Activated T-helper 17 cell treated with anti-CD3 and anti-CD28 coated beads, Interleukin-2, amount 50 U/mL, for 72 hours (primary cell): ENCODE measurements around the gene CCDC148. TPM values are rescaled to one million over a fixed set of nuclear protein-coding genes. Genes with fewer than 3 reads are reported as not detected.
"Not testable (repeated sequence)": the region's sequence is repeated elsewhere in the genome, so short reads cannot be mapped to it uniquely, and the experiment has no call there.

ENCODE experiments used
- ATAC-seq: fragments of 150-1000 bp; cut with Tn5 transposase; replicated peaks from 2 replicates; pipeline ENCODE4 v1.10.0; 2021; ENCODE audit warnings: mild to moderate bottlenecking, moderate library complexity
- H3K27ac Mint-ChIP-seq: one replicate; pipeline ENCODE4 v1.8.0; 2022; ENCODE audit warnings: mixed read lengths
- H3K27me3 Mint-ChIP-seq: one replicate; pipeline ENCODE4 v1.8.0; 2022; ENCODE audit warnings: mixed read lengths
- H3K36me3 Mint-ChIP-seq: one replicate; pipeline ENCODE4 v1.8.0; 2022; ENCODE audit warnings: low read depth, mild to moderate bottlenecking, mixed read lengths
- H3K4me1 Mint-ChIP-seq: one replicate; pipeline ENCODE4 v1.8.0; 2022; ENCODE audit warnings: mixed read lengths
- H3K4me3 Mint-ChIP-seq: one replicate; pipeline ENCODE4 v1.8.0; 2022; ENCODE audit warnings: mild to moderate bottlenecking, mixed read lengths
- H3K9me3 Mint-ChIP-seq: one replicate; pipeline ENCODE4 v1.8.0; 2022; ENCODE audit warnings: mixed read lengths
- total RNA-seq, 2 donors: library from RNA; stranded (reverse); gene quantifications; one replicate each; pipeline ENCODE4 v1.2.3, GENCODE V29; 2022

CCDC148 gene
- total RNA-seq, 2 donors from 2014 or later = 0.82 to 0.93 TPM

DNA sequence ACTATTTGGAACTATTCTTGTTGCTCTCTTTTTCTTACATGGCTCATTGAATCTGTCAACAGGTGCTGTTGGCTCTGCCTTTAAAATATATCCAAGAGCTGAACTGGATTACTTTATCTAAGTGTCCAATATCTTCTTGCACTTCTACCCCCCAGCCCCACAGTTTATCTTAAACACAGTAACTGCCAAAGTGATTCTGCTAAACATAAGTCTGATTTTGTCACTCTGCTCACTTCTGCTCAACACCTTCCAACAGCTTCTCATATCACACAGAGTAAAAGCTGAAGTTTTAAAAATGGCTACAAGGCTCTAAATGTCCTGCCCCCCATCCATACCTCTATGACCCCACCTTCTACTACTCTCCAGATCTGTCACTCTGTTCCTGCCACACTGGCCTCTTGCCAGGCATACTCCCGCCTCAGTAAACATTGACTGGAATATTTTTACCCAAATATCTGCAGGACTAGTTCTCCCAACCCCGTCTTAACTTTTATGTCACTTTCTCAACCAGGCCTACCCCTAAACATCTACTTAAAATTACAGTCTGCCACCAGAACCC is 130.7 kb downstream of the CCDC148 start:
- no peaks in the 10 kb centered on the region for H3K27me3 Mint-ChIP-seq
- no peak overlapping the region for H3K27ac Mint-ChIP-seq
- H3K4me1 Mint-ChIP-seq = no peaks in the 10 kb centered on the region
- H3K4me3 Mint-ChIP-seq = no peak overlapping the region
- H3K36me3 Mint-ChIP-seq = no peaks in the 10 kb centered on the region
- H3K9me3 Mint-ChIP-seq = no peaks in the 10 kb centered on the region
- no peak for ATAC-seq

DNA sequence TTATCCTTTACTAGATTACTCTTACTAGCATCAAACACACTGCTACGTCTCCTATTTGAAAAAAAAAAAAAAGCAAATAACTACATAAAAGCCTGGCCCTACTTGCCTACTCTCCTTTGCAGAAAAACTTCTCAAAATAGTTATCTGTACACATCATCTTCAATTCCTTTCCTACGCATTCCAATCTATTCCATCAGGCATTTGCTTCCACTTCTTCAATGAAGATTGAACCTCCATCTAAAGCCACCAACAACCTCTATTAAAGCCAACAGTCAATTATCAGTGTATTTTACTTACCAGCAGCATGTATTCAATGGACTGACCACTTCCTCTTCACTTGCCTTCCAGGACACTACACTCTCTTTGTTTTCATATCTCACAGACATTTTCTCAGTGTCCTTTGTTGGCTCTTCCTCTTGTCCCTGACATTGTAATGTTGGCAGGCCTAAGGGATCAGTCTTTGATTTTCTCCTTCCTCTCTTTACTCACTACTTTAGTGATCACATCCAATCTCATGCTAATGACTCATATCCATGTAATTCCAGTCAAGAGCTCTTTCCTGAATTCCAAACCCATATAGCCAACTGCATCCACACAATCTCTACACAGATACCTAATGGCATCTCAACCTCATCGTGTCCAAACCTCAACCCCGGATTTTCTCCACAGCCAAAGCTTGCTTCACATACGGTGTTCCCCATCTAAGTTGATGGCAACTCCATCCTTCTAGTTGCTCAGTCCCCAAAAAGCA is 131.3 kb downstream of the CCDC148 start:
- Mint-ChIP-seq H3K4me3 (no peak overlapping the region), H3K27ac (no peak overlapping the region), H3K9me3 (no peaks in the 10 kb centered on the region), H3K27me3 (no peaks in the 10 kb centered on the region), H3K4me1 (no peaks in the 10 kb centered on the region), H3K36me3 (no peaks in the 10 kb centered on the region)
- no peak for ATAC-seq

DNA sequence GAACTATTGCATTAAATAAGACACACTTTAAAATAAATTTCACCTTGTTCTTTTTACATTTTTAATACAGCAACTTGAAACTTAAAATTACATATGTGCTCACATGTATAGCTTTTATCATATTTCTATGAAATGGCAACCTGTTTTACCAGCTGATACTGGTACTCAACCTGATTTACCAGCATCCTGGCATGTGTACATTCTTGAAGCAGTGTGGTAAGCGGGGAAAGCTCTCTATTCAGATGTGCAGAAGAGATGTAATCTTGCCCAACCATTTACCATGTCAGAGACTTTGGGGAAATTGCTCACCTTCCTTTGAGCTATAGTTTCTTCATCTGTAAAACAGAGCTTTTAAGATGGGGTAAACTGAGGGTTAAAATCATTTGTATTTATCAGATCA is 133.2 kb downstream of the CCDC148 start:
- Mint-ChIP-seq H3K27ac (no peak overlapping the region), H3K9me3 (no peaks in the 10 kb centered on the region), H3K4me1 (no peaks in the 10 kb centered on the region), H3K27me3 (no peaks in the 10 kb centered on the region), H3K4me3 (no peak overlapping the region), H3K36me3 (no peaks in the 10 kb centered on the region)
- no peak for ATAC-seq

DNA sequence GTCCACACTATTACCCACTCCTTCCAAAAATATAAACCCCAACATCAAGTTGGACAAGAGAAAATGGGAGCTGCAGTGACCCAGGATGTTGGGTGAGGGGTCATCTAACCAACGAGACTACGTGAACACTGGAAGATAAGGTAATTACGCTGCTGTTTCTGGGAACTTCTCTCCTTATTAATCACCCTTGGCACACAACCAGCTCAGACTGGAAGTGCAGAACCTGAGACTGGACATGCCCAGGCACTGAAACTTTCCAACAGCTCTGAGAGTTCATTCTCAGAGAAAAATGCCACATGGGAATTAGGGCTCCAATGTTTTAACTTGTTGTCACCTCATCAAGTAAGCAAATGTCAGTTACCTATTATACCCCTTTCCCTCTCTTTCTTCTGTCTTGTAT is 135.3 kb downstream of the CCDC148 start:
- Mint-ChIP-seq H3K4me1 (no peaks in the 10 kb centered on the region), H3K27me3 (no peaks in the 10 kb centered on the region), H3K4me3 (no peak overlapping the region), H3K36me3 (no peaks in the 10 kb centered on the region), H3K9me3 (no peaks in the 10 kb centered on the region), H3K27ac (no peak overlapping the region)
- ATAC-seq = no peak

DNA sequence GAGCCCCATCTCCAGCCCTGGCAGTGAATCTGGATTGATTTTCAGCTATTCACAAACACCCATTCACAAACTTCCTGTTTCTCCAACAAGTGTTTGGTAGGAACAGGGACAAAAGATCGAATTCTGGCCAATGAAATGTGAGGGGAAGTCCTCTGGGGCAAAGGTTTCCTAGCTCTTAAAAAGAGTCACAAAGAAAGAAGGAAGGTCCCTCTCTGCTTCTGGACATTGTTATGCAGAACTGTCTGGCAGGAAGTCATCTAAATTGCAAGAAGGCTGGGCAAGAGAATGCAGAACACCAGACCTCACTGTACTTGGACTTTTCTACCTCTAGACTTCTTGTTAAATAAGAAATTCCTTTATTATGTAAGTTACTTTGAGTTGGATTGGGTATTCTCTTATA is 137.3 kb downstream of the CCDC148 start:
- no peaks in the 10 kb centered on the region for H3K4me1 Mint-ChIP-seq
- H3K27ac Mint-ChIP-seq = no peak overlapping the region
- no peaks in the 10 kb centered on the region for H3K36me3 Mint-ChIP-seq
- H3K27me3 Mint-ChIP-seq = no peaks in the 10 kb centered on the region
- no peak overlapping the region for H3K4me3 Mint-ChIP-seq
- no peaks in the 10 kb centered on the region for H3K9me3 Mint-ChIP-seq
- ATAC-seq = no peak

DNA sequence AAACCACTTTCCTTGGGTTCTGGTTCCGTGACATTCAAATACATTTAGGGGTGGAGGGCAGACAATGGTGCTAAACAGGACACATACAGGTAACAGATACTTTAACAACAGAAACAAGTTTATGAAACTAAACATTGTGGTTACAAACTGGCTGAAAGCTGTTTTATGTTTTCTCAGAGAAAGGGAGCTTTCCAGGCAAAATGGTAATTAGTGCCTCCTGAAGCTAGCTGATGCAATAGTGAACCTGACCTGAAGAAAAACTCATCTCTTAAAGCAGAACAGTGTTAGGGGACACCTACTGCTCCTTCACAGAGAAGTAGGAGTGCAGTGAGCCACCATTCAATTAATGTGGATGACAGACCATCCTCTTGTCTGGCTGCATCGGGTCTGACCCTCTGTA is 138.9 kb downstream of the CCDC148 start:
- no peaks in the 10 kb centered on the region for H3K4me1 Mint-ChIP-seq
- H3K27me3 Mint-ChIP-seq = no peaks in the 10 kb centered on the region
- no peaks in the 10 kb centered on the region for H3K9me3 Mint-ChIP-seq
- H3K36me3 Mint-ChIP-seq = no peaks in the 10 kb centered on the region
- H3K4me3 Mint-ChIP-seq = no peak overlapping the region
- ATAC-seq = no peak
- H3K27ac Mint-ChIP-seq = no peak overlapping the region

DNA sequence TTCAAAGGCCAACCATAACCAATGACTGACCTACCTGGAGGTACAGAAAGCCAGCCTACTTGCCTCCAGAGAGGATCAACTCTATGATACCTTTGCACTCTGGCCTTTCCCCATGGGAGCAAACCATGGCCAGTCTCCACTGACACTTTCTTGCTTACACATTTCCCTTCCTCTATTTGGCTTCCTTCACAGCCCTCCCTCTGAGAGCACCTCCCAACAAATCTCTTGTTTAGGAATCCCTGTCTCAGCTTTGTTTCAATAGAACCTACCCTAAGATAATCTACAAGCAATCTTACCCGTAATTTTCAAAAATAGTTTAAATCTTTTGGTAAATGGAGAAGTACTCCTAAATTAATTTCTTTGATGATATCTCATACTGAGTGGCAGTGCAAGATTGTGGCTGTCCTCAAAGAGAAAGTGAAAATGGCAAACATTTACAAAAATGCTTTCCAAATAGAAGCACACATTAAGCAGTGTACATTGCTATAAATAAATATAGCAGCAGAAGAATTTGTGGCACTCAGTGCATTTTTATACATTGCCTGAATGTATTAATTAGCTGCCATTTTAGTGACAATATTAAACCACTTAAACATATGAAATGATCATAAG is 140.6 kb downstream of the CCDC148 start:
- H3K27ac Mint-ChIP-seq = no peak overlapping the region
- no peak for ATAC-seq
- H3K36me3 Mint-ChIP-seq = no peaks in the 10 kb centered on the region
- H3K9me3 Mint-ChIP-seq = no peaks in the 10 kb centered on the region
- H3K4me3 Mint-ChIP-seq = no peak overlapping the region
- H3K4me1 Mint-ChIP-seq = no peaks in the 10 kb centered on the region
- no peaks in the 10 kb centered on the region for H3K27me3 Mint-ChIP-seq

DNA sequence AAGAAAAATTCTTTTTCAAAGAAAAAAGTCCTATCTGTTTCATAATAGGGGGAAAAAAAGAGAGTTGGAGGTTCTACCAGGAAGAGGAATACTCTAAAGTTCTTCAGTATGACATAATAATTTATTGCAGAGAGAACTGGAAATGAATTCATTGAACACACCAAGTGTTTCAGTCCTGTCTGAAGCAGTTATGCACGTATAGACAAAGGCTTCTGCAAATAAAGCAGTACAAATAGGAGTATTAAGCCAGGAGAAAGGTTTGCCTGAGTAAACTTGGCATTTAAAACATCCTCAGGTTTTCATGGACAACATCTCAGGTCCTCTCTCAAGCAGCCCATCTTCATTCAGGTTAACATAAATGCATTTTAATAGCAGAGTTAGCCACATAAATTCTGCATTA is 141.6 kb downstream of the CCDC148 start:
- Mint-ChIP-seq H3K27ac (no peak overlapping the region), H3K36me3 (no peaks in the 10 kb centered on the region), H3K9me3 (no peaks in the 10 kb centered on the region), H3K4me3 (no peak overlapping the region), H3K4me1 (no peaks in the 10 kb centered on the region), H3K27me3 (no peaks in the 10 kb centered on the region)
- no peak for ATAC-seq

DNA sequence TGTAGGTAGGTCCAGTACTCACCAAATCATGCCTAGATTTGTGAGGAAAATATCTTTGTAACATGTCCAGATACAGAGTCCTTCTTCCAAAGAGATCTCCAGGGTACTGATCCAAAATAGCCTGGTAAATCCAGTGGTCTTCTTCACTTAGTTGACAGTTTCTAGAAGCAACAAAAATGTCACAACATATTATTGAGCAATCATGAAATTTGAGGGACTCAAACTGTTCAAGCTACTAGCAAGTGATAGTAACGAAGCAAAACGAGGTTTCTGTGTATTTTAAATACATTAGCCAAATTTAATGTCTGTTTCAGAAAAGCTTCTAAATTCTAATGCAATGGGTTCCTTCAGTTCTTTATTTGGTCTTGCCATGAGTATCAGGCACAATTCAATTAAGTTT is 142.8 kb downstream of the CCDC148 start:
- Mint-ChIP-seq H3K36me3 (no peaks in the 10 kb centered on the region), H3K9me3 (no peaks in the 10 kb centered on the region), H3K27ac (no peak overlapping the region), H3K4me3 (no peak overlapping the region), H3K27me3 (no peaks in the 10 kb centered on the region), H3K4me1 (no peaks in the 10 kb centered on the region)
- ATAC-seq = no peak

DNA sequence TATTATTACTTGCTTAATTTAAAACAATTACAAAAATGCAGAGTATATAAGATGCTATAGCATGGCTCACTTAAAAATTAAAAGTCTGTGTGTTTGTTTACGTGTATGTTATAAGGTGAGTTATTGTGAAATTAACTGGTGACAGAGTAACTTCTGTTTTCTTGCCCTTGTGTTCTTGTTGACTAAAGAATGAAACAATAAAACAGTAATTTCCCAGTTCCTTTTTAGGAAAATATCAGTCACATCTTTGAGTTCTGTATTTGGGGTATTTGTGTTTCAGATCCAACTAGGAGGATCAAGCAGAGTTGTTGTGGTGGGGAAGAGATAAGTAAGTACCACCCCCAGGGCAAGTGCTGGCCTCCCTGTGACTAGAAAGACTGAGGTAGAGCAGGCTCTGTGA is 143.6 kb downstream of the CCDC148 start:
- Mint-ChIP-seq H3K27ac (no peak overlapping the region), H3K9me3 (no peaks in the 10 kb centered on the region), H3K27me3 (no peaks in the 10 kb centered on the region), H3K4me1 (no peaks in the 10 kb centered on the region), H3K4me3 (no peak overlapping the region), H3K36me3 (no peaks in the 10 kb centered on the region)
- ATAC-seq = no peak

DNA sequence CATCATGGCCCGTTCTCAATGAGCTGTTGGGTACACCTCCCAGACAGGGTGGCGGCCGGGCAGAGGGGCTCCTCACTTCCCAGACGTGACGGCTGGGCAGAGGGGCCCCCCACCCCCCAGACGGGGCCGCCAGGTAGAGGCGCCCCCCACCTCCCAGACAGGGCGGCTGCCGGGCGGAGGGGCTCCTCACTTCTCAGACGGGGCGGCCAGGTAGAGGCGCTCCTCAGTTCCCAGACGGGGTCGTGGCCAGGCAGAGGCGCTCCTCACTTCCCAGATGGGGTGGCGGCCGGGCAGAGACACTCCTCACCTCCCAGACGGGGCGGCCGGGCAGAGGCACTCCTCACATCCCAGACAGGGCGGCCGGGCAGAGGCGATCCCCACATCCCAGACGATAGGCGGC is 146.1 kb downstream of the CCDC148 start:
- not testable (repeated sequence) for H3K4me3 Mint-ChIP-seq, H3K27ac Mint-ChIP-seq, H3K36me3 Mint-ChIP-seq, H3K4me1 Mint-ChIP-seq, H3K27me3 Mint-ChIP-seq, ATAC-seq, H3K9me3 Mint-ChIP-seq

DNA sequence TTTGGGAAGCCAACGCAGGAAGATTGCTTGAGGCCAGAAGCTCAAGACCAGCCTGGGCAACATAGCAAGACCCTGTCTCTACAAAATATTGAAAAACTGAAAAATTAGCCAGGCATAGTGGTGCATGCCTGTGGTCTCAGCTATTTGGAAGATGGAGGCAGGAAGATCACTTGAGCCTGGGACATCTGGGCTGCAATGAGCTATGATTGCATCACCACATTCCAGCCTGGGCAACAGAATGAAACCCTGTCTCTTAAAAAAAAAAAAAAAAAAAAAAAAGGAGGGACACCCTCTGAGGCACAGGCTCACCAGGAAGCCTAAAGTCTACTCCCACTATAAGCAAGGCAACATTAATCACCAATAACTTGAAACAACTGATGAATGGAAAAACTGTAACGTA is 151.1 kb downstream of the CCDC148 start:
- H3K4me1 Mint-ChIP-seq = no peaks in the 10 kb centered on the region
- H3K27me3 Mint-ChIP-seq = no peaks in the 10 kb centered on the region
- H3K27ac Mint-ChIP-seq = no peak overlapping the region
- no peak for ATAC-seq
- H3K9me3 Mint-ChIP-seq = peaks cover 4% of the 10 kb centered on the region
- H3K36me3 Mint-ChIP-seq = no peaks in the 10 kb centered on the region
- H3K4me3 Mint-ChIP-seq = no peak overlapping the region

DNA sequence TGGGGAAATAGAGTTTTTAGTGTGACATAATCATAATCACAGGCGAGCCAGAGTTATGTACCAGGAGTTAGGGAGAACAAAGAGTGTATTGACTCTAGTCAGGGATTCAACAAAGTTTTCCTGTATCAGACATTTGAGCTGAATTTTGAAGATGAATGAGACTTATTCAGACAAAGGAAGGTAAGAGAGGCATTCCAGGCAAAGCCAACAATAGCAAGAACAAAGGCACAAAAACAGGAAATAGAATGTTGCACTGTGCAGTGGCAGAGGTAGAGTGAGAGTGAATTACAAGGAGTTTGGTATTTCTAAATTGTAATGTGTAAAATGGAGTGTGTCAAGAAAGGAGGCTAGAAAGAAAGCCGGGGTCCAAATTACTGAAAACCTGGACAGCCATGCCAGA is 156.2 kb downstream of the CCDC148 start:
- no peak overlapping the region for H3K27ac Mint-ChIP-seq
- no peak overlapping the region for H3K4me3 Mint-ChIP-seq
- peaks cover 4% of the 10 kb centered on the region for H3K9me3 Mint-ChIP-seq
- ATAC-seq = no peak
- no peaks in the 10 kb centered on the region for H3K36me3 Mint-ChIP-seq
- peaks cover 5% of the 10 kb centered on the region for H3K27me3 Mint-ChIP-seq
- H3K4me1 Mint-ChIP-seq = no peaks in the 10 kb centered on the region

DNA sequence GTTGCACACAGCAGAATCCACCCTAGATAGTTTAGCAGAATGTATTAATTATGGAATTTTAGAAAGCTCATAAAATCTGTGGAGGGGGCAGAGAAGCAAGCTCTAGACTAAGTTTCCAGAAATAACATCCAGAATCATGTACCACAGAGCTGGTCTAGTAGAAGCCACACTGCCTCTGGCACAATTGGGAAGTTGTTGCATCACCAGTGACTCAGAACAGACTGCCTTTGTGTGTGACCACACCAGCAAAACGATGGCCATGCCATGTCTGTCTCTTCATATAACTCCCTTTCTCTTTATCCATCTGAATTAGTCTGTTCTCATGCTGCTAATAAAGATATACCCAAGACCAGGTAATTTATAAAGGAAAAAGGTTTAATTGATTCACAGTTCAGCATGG is 158.9 kb downstream of the CCDC148 start:
- H3K4me1 Mint-ChIP-seq = no peaks in the 10 kb centered on the region
- H3K4me3 Mint-ChIP-seq = no peak overlapping the region
- H3K27me3 Mint-ChIP-seq = peaks cover 5% of the 10 kb centered on the region
- H3K9me3 Mint-ChIP-seq = peaks cover 4% of the 10 kb centered on the region
- H3K27ac Mint-ChIP-seq = no peak overlapping the region
- no peak for ATAC-seq
- no peaks in the 10 kb centered on the region for H3K36me3 Mint-ChIP-seq

DNA sequence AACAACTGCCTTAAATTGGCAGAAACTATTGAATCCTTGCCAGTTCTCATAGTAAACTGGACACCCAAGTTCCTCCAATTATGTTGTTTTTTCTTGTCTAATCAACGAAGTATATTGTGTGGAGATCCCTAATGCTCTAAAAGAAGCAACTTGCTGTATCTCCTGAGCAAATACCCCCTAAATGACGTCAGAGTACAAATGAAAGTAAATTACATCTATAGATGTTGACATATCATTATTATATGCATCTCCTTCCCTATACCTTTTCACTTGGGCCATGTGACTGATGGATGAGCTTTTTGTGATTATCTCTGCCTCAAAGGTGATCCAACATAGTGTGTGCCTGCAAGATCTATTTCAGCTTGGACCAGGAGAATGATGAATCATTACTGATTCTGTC is 159.4 kb downstream of the CCDC148 start:
- Mint-ChIP-seq H3K36me3 (no peaks in the 10 kb centered on the region), H3K9me3 (peaks cover 4% of the 10 kb centered on the region), H3K4me1 (no peaks in the 10 kb centered on the region), H3K4me3 (no peak overlapping the region), H3K27ac (no peak overlapping the region), H3K27me3 (peaks cover 5% of the 10 kb centered on the region)
- no peak for ATAC-seq
